H1 (cell line): Measurements from ENCODE around the gene DCDC1. TPM values are rescaled to one million over a fixed set of nuclear protein-coding genes. Genes with fewer than 3 reads are reported as not detected.

Experiments
- CTCF ChIA-PET: fragments of 300-600 bp; sonication (Branson Sonifier 250); formaldehyde crosslinking; loops from one replicate; lab custom pipeline; 2021; ENCODE audit not compliant: partially characterized antibody; lab: Charles Lee
- POLR2A ChIA-PET: fragments of 300-600 bp; sonication (Branson Sonifier 250); formaldehyde crosslinking; loops from one replicate; lab custom pipeline; 2021; ENCODE audit warnings: inconsistent platforms; ENCODE audit not compliant: partially characterized antibody; lab: Charles Lee
- DNase-seq, 2 experiments: peaks; one replicate each; pipeline versions ENCODE4 v3.0.0 to v3.0.0-alpha.2; 2010 to 2022; ENCODE audit warnings: low spot score in 2 of 2, low read depth in 1 of 2, mixed read lengths in 1 of 2
- FAIRE-seq: peaks from 2 replicates; lab custom pipeline; 2011; peaks lifted over from hg19 to GRCh38; lab: Jason Lieb, UNC
- H2AFZ ChIP-seq: 2 replicates; pipeline ENCODE4 v1.8.1; 2012; ENCODE audit warnings: low read length, inconsistent platforms
- H2AK5ac ChIP-seq: 2 replicates; pipeline ENCODE4 v1.6.1; 2013; ENCODE audit warnings: low read depth, low read length
- H2BK120ac ChIP-seq: replicated peaks from 2 replicates; pipeline ENCODE3; 2013; ENCODE audit warnings: low read depth, low read length, inconsistent platforms
- H2BK12ac ChIP-seq: 2 replicates; pipeline ENCODE4 v1.6.1; 2013; ENCODE audit warnings: low read depth, low read length
- H2BK15ac ChIP-seq: 2 replicates; pipeline ENCODE4 v1.6.1; 2013; ENCODE audit warnings: low read length
- H2BK20ac ChIP-seq: 2 replicates; pipeline ENCODE4 v1.6.1; 2013; ENCODE audit warnings: low read length
- H2BK5ac ChIP-seq: 2 replicates; pipeline ENCODE4 v1.6.1; 2013; ENCODE audit warnings: low read depth, low read length
- H3K14ac ChIP-seq: 2 replicates; pipeline ENCODE4 v1.6.1; 2013; ENCODE audit warnings: inconsistent platforms; ENCODE audit not compliant: insufficient read length
- H3K18ac ChIP-seq: 2 replicates; pipeline ENCODE4 v1.6.1; 2013; ENCODE audit warnings: low read length; ENCODE audit errors: extremely low read depth
- H3K23ac ChIP-seq: 2 replicates; pipeline ENCODE4 v1.6.1; 2013; ENCODE audit warnings: inconsistent platforms; ENCODE audit not compliant: insufficient read length
- H3K23me2 ChIP-seq: 2 replicates; pipeline ENCODE4 v1.6.1; 2013; ENCODE audit warnings: low read depth, low read length
- H3K27ac ChIP-seq: 2 replicates; pipeline ENCODE4 v1.6.1; 2011; ENCODE audit warnings: low read depth, low read length, inconsistent platforms
- H3K27me3 ChIP-seq, 4 experiments: replicated peaks in 1 of 4; 1 replicate in 1 of 4; 2 replicates in 3 of 4; pipeline versions ENCODE4 v1.6.1 to v1.8.1; 2011 to 2013; ENCODE audit warnings: low read length in 3 of 4, mild to moderate bottlenecking in 3 of 4, inconsistent platforms in 2 of 4, mixed read lengths in 2 of 4, moderate library complexity in 1 of 4; ENCODE audit not compliant: control insufficient read depth in 3 of 4, insufficient read depth in 3 of 4; ENCODE audit errors: extremely low read depth in 1 of 4
- H3K36me3 ChIP-seq, 4 experiments: 2 replicates each; pipeline versions ENCODE4 v1.6.1 to v1.8.1; 2011 to 2013; ENCODE audit warnings: mild to moderate bottlenecking in 4 of 4, low read length in 3 of 4, moderate library complexity in 2 of 4, control low read depth in 1 of 4, inconsistent platforms in 1 of 4; ENCODE audit not compliant: insufficient read depth in 4 of 4, control insufficient read depth in 2 of 4
- H3K4ac ChIP-seq: replicated peaks from 2 replicates; pipeline ENCODE3; 2013; ENCODE audit warnings: low read length, low read depth, mixed read lengths, inconsistent platforms; ENCODE audit not compliant: insufficient read length
- H3K4me1 ChIP-seq, 4 experiments: replicated peaks in 1 of 4; 1 replicate in 1 of 4; 2 replicates in 3 of 4; pipeline versions ENCODE4 v1.6.1 to v1.8.1; 2011 to 2013; ENCODE audit warnings: low read length in 3 of 4, inconsistent platforms in 2 of 4, mixed read lengths in 1 of 4; ENCODE audit not compliant: insufficient read depth in 4 of 4, control insufficient read depth in 3 of 4
- H3K4me2 ChIP-seq, 2 experiments: 2 replicates each; pipeline versions ENCODE4 v1.6.1 to v1.8.1; 2011 to 2013; ENCODE audit warnings: low read depth in 2 of 2, low read length in 2 of 2, control low read depth in 1 of 2, inconsistent platforms in 1 of 2, mild to moderate bottlenecking in 1 of 2; ENCODE audit not compliant: insufficient read depth in 1 of 2
- H3K4me3 ChIP-seq, 4 experiments: fragments of 200-600, 300-600 bp in 1 of 4; sonication (generic), shearing (Covaris generic), sonication (Bioruptor Twin) in 1 of 4; 2 replicates each; pipeline versions ENCODE4 v1.5.1 to v1.8.1; 2011 to 2016; ENCODE audit warnings: low read length in 4 of 4, low read depth in 3 of 4, control low read depth in 2 of 4, inconsistent platforms in 2 of 4, mild to moderate bottlenecking in 2 of 4, mixed read lengths in 1 of 4, moderate library complexity in 1 of 4; ENCODE audit not compliant: insufficient read depth in 2 of 4; ENCODE audit errors: extremely low read depth in 1 of 4
- H3K56ac ChIP-seq: replicated peaks from 2 replicates; pipeline ENCODE3; 2013; ENCODE audit warnings: low read depth, mild to moderate bottlenecking, mixed read lengths, low read length, inconsistent platforms; ENCODE audit not compliant: insufficient read length
- H3K79me1 ChIP-seq: 2 replicates; pipeline ENCODE4 v1.6.1; 2013; ENCODE audit warnings: low read depth, low read length, control low read depth
- H3K79me2 ChIP-seq, 2 experiments: 2 replicates each; pipeline versions ENCODE4 v1.6.1 to v1.8.1; 2012 to 2013; ENCODE audit warnings: low read length in 2 of 2, mild to moderate bottlenecking in 2 of 2, inconsistent platforms in 1 of 2; ENCODE audit not compliant: insufficient read depth in 2 of 2, control insufficient read depth in 1 of 2
- H3K9ac ChIP-seq, 4 experiments: replicated peaks in 1 of 4; 1 replicate in 1 of 4; 2 replicates in 3 of 4; pipeline versions ENCODE4 v1.6.1 to v1.8.1; 2011 to 2013; ENCODE audit warnings: low read depth in 3 of 4, low read length in 3 of 4, control low read depth in 2 of 4, mild to moderate bottlenecking in 2 of 4, moderate library complexity in 2 of 4, inconsistent platforms in 1 of 4; ENCODE audit errors: extremely low read depth in 1 of 4
- H3K9me3 ChIP-seq, 2 experiments: 2 replicates each; pipeline versions ENCODE4 v1.6.1 to v1.8.1; 2012 to 2013; ENCODE audit warnings: mild to moderate bottlenecking in 2 of 2, moderate library complexity in 2 of 2, control low read depth in 1 of 2, inconsistent platforms in 1 of 2, low read depth in 1 of 2, low read length in 1 of 2, mixed read lengths in 1 of 2; ENCODE audit not compliant: insufficient read depth in 2 of 2
- H4K20me1 ChIP-seq, 2 experiments: replicated peaks in 1 of 2; 2 replicates each; pipeline versions ENCODE3 to v1.8.1; 2011 to 2013; ENCODE audit warnings: inconsistent platforms in 2 of 2, low read length in 2 of 2, mild to moderate bottlenecking in 1 of 2; ENCODE audit not compliant: insufficient read depth in 2 of 2, control insufficient read depth in 1 of 2
- H4K5ac ChIP-seq: 2 replicates; pipeline ENCODE4 v1.6.1; 2013; ENCODE audit warnings: low read length, low read depth, mixed read lengths, inconsistent platforms; ENCODE audit not compliant: insufficient read length
- H4K8ac ChIP-seq: 2 replicates; pipeline ENCODE4 v1.8.0; 2013; ENCODE audit warnings: mild to moderate bottlenecking, moderate library complexity, low read length, inconsistent platforms; ENCODE audit not compliant: insufficient read depth; ENCODE audit errors: extremely low read depth
- H4K91ac ChIP-seq: replicated peaks from 2 replicates; pipeline ENCODE3; 2013; ENCODE audit warnings: low read length, mixed read lengths, inconsistent platforms; ENCODE audit not compliant: insufficient read length
- EP300 ChIP-seq, 2 experiments: IDR thresholded peaks; 1 replicate in 1 of 2; 2 replicates in 1 of 2; pipeline ENCODE4 v1.6.1; 2011 to 2012; ENCODE audit warnings: low read depth in 2 of 2, low read length in 2 of 2, mild to moderate bottlenecking in 2 of 2, borderline replicate concordance in 1 of 2, inconsistent platforms in 1 of 2, moderate library complexity in 1 of 2
- NANOG ChIP-seq: IDR thresholded peaks from 2 replicates; pipeline ENCODE4 v1.6.1; 2011; ENCODE audit warnings: low read length, low read depth, mild to moderate bottlenecking, inconsistent platforms; ENCODE audit not compliant: insufficient read depth, poor library complexity, severe bottlenecking
- SP1 ChIP-seq: IDR thresholded peaks from 2 replicates; pipeline ENCODE4 v1.6.1; 2011; ENCODE audit warnings: low read depth, low read length
- TAF7 ChIP-seq: optimal IDR thresholded peaks from 2 replicates; pipeline ENCODE3; 2011; ENCODE audit warnings: low read depth, mild to moderate bottlenecking, inconsistent platforms, low read length, moderate library complexity, borderline replicate concordance
- TEAD4 ChIP-seq: IDR thresholded peaks from 2 replicates; pipeline ENCODE4 v1.6.1; 2012; ENCODE audit warnings: low read depth, low read length, inconsistent platforms, mixed read lengths
- WGBS, 2 experiments: shearing (Covaris generic) in 1 of 2; methylation state at CpG; one replicate each; pipeline versions ENCODE4 v1.1.6 to v1.1.7; 2013 to 2015; ENCODE audit warnings: low lambda C conversion rate in 2 of 2, mixed read lengths in 2 of 2, inconsistent platforms in 1 of 2, low coverage in 1 of 2, missing lambda C conversion rate in 1 of 2; ENCODE audit not compliant: insufficient replicate concordance in 2 of 2, insufficient coverage in 1 of 2, insufficient read length in 1 of 2; ENCODE audit errors: extremely low coverage in 1 of 2, missing lambda C conversion rate in 1 of 2; 5-methylcytosine and 5-hydroxymethylcytosine counted together
- polyA plus RNA-seq, 7 experiments: library from polyadenylated mRNA; depleted of rRNA in 3 of 7; stranded (reverse) in 5 of 7; unstranded in 2 of 7; fragments of >200 nt in 5 of 7; fragments of 200-250 nt in 2 of 7; gene quantifications; 1 replicate in 5 of 7; 2 replicates in 1 of 7; 4 replicates in 1 of 7; pipeline versions ENCODE4 v1.2.1 to v1.2.3, GENCODE V29; 2011 to 2013; ENCODE audit warnings: missing spikeins in 2 of 7, mixed read lengths in 2 of 7
- total RNA-seq: library from RNA; stranded (reverse); fragmentation: NEBNext Ultra II Directional; extraction: Animal tissue kit (Norgen Biotek cat#: 25700); gene quantifications from 2 replicates; pipeline ENCODE4 v1.2.1, GENCODE V29; 2021
- TF ChIP-seq, protein P1 (sequence below): IDR thresholded peaks from 2 replicates; pipeline ENCODE4 v1.6.1; 2012; ENCODE audit warnings: inconsistent platforms

The DCDC1 gene
- total and polyA plus RNA-seq, 2 of the 8 experiments (the other 6 are each of a cell fraction or from before 2014, with no cell fraction given): 0.15 to 0.56 TPM

DNA sequence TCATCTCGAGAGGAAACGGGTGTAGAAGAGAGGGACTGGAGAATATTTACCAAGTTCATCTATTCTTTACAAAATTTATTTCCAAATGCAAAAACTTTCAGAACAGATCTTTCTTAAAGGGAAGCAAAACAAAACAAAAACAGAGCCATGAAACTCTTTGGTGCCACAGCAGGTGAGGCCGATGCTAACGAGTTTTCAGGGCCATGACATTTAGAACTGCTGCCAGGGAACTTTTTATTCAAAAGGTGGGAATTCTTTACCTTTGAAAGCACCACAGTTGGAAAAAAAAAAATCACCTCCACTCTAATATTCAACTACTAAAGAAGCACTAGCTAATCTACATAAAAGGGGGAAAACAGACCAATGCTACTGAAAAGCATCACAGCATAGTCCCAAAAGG, 230.1 kb downstream of the DCDC1 start:
- no peaks in the 10 kb centered on the region; a peak in 2 of 7 replicates for H3K27me3 ChIP-seq
- no peaks in the 10 kb centered on the region for H3K79me2 ChIP-seq
- H2BK12ac ChIP-seq: peak overlapping the region; percentile 69; the same call in 1 of the 2 replicates
- no peak overlapping the region for H3K56ac ChIP-seq
- H3K18ac ChIP-seq: peak overlapping the region; percentile 25; the same call in 1 of the 2 replicates
- peak; percentile 69 for TF ChIP-seq NANOG
- peak; percentile 44; the same call in 1 of the 2 replicates for TF ChIP-seq SP1
- no peak for TF ChIP-seq TEAD4
- TF ChIP-seq, protein P1, sequence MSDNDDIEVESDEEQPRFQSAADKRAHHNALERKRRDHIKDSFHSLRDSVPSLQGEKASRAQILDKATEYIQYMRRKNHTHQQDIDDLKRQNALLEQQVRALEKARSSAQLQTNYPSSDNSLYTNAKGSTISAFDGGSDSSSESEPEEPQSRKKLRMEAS: 0 out of 2 replicates have a peak, but pooled peaks have one; percentile 6
- TF ChIP-seq TAF7: no peak
- TF ChIP-seq EP300 (IDR thresholded peaks at IDR 0.05; ENCODE audit: borderline replicate concordance in 1 of 2, low read depth in 2 of 2, low read length in 2 of 2): peak in 1 of 2 experiments; percentile 42; a peak in 1 of 3 replicates
- H4K91ac ChIP-seq: no peak overlapping the region
- no peak overlapping the region for H3K14ac ChIP-seq
- no peak overlapping the region for H2BK15ac ChIP-seq
- no peaks in the 10 kb centered on the region for H3K9me3 ChIP-seq
- H3K4ac ChIP-seq: no peak overlapping the region
- peak overlapping the region; percentile 26 to 59; a peak in 3 of 4 replicates for H3K4me2 ChIP-seq
- 9% methylated on average over 4 of the region's 4 CpGs; no CpG with 5 or more reads in 1 of the 2 experiments for WGBS, 2 experiments
- POLR2A ChIA-PET: interaction anchor here (1.5 kb wide), 1 partner anchor 8 kb away, joined by 4 read pairs; no protein-coding TSS in a partner anchor
- peak in 1 of 2 experiments; percentile 19 for DNase-seq
- 0 out of 2 replicates have a peak overlapping the region, but pooled peaks have one; percentile 28 for H2BK5ac ChIP-seq
- H3K4me3 ChIP-seq: peak overlapping the region in 1 of 4 experiments; percentile 30; a peak in 1 of 8 replicates
- CTCF ChIA-PET: interaction anchor here (0.7 to 1.0 kb wide), 2 partner anchors 22 to 93 kb away, joined by 3 to 4 read pairs; no protein-coding TSS in a partner anchor
- peaks cover 0 to 10% (median 2%) of the 10 kb centered on the region in 4 experiments; a peak in 2 of 7 replicates for H3K4me1 ChIP-seq
- H2AFZ ChIP-seq: no peak overlapping the region
- H3K23ac ChIP-seq: no peak overlapping the region
- H3K79me1 ChIP-seq: no peaks in the 10 kb centered on the region
- no peaks in the 10 kb centered on the region for H3K36me3 ChIP-seq
- FAIRE-seq: peak; percentile 60
- H2AK5ac ChIP-seq: no peak overlapping the region
- H3K27ac ChIP-seq: no peak overlapping the region
- H4K8ac ChIP-seq: no peak overlapping the region
- H2BK20ac ChIP-seq: no peak overlapping the region
- H4K5ac ChIP-seq: peak overlapping the region; percentile 89
- H4K20me1 ChIP-seq: no peaks in the 10 kb centered on the region
- H3K9ac ChIP-seq: no peak overlapping the region
- H3K23me2 ChIP-seq: no peaks in the 10 kb centered on the region
- peak overlapping the region; percentile 75 for H2BK120ac ChIP-seq
